ENCODE data around the gene MRRF. TPM values are rescaled to one million over a fixed set of nuclear protein-coding genes. Genes with fewer than 3 reads are reported as not detected.

The MRRF gene
- total RNA-seq, 1 donor from 2014 or later, result 21.7 TPM

DNA sequence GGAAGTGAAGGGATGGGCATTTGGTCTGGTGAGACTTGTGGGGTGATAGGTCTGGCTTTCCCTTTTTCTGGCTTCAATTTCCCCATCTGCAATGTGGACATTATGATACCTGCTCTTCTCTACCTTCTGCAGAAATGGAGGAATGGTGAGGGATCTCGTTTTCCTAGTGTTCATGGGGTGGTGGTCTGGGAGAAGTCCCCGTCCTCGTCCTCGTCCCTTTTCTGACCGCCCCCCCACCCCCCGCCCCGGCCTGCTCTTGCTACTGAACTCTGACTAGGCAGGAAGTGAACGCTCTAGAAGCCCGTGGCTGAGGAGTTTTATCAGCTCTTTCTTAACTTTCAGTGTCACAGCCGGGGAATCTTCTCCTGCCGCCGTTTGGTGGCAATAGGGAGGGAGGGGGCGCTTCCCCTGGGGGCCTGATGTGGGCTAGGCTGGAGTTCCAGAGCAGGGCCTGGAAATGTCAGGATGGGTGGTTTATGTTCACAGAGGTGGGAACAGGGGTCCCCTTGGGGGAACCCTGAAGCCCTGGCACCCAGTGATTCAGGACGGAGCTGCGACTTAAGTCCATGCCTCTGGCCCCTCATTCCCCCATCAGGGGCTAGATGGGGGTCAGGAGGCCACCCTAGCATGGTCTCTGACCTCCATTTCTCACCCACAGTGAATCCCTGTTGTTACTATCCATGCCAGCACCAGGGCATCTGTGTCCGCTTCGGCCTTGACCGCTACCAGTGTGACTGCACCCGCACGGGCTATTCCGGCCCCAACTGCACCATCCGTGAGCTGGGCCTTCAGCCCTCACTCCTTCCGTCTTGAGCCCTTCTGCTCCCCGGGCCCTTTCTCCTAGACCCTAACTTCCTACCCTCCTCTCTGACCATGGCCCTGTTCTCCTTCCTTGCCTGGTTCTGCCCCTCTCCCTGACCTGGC is 112.8 kb downstream of the MRRF start:
- H3K4me3 Mint-ChIP-seq (ENCODE audit: unreplicated experiment), result no peak overlapping the region
- peak; percentile 63 for DNase-seq (ENCODE audit: low spot score)
- H3K9me3 Mint-ChIP-seq (ENCODE audit: low read depth), result no peaks in the 10 kb centered on the region
- TF ChIP-seq, protein P1, sequence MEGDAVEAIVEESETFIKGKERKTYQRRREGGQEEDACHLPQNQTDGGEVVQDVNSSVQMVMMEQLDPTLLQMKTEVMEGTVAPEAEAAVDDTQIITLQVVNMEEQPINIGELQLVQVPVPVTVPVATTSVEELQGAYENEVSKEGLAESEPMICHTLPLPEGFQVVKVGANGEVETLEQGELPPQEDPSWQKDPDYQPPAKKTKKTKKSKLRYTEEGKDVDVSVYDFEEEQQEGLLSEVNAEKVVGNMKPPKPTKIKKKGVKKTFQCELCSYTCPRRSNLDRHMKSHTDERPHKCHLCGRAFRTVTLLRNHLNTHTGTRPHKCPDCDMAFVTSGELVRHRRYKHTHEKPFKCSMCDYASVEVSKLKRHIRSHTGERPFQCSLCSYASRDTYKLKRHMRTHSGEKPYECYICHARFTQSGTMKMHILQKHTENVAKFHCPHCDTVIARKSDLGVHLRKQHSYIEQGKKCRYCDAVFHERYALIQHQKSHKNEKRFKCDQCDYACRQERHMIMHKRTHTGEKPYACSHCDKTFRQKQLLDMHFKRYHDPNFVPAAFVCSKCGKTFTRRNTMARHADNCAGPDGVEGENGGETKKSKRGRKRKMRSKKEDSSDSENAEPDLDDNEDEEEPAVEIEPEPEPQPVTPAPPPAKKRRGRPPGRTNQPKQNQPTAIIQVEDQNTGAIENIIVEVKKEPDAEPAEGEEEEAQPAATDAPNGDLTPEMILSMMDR (IDR thresholded peaks at IDR 0.05), result no peak
- H3K27ac Mint-ChIP-seq (ENCODE audit: unreplicated experiment), result no peak overlapping the region
- no peaks in the 10 kb centered on the region for H3K36me3 Mint-ChIP-seq (ENCODE audit: low read depth)
- H3K27me3 Mint-ChIP-seq (ENCODE audit: low read depth), result peaks cover 5% of the 10 kb centered on the region
- peaks cover 17% of the 10 kb centered on the region for H3K4me1 Mint-ChIP-seq (ENCODE audit: low read depth)

DNA sequence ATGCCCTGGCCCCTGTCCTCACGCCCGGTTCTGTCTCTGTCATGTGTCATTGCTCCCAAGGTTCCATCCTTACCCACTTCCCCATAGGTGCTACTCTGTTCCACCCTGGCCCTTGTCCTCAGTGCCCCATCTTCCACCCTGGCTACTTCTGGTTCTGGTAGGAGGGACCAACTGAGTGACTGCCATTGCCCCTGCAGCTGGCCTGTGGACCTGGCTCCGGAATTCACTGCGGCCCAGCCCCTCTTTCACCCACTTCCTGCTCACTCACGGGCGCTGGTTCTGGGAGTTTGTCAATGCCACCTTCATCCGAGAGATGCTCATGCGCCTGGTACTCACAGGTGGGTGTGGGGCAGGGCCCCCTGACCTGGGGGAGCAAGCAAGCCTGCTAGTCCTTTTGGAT is 113.6 kb downstream of the MRRF start:
- TF ChIP-seq, protein P1 (IDR thresholded peaks at IDR 0.05), result no peak
- no peaks in the 10 kb centered on the region for H3K36me3 Mint-ChIP-seq (ENCODE audit: low read depth)
- no peaks in the 10 kb centered on the region for H3K9me3 Mint-ChIP-seq (ENCODE audit: low read depth)
- H3K4me1 Mint-ChIP-seq (ENCODE audit: low read depth), result peaks cover 23% of the 10 kb centered on the region
- DNase-seq (ENCODE audit: low spot score), result peak; percentile 74
- H3K4me3 Mint-ChIP-seq (ENCODE audit: unreplicated experiment), result no peak overlapping the region
- H3K27ac Mint-ChIP-seq (ENCODE audit: unreplicated experiment), result no peak overlapping the region
- H3K27me3 Mint-ChIP-seq (ENCODE audit: low read depth), result peaks cover 2% of the 10 kb centered on the region

DNA sequence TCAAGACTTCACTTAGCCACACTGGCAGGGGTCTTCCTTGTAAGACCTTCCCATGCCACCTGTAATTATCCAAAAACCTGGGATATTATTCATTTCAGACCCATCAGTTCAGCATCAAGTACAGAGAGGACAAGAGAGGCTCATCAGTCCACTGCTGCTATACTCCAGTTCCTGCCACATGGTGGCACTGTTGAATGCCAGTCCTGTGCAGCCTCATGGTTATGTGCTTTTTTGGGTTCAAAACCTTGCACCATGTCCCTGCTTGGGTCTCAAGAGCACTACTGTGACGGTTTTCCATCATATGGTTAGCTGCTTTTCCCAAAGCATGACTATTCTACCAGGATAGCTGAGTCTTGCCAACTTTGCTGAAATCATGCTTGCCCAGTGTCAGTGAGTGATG is 114.7 kb downstream of the MRRF start:
- TF ChIP-seq, protein P1 (IDR thresholded peaks at IDR 0.05), result peak; percentile 62
- peaks cover 30% of the 10 kb centered on the region for H3K4me1 Mint-ChIP-seq (ENCODE audit: low read depth)

DNA sequence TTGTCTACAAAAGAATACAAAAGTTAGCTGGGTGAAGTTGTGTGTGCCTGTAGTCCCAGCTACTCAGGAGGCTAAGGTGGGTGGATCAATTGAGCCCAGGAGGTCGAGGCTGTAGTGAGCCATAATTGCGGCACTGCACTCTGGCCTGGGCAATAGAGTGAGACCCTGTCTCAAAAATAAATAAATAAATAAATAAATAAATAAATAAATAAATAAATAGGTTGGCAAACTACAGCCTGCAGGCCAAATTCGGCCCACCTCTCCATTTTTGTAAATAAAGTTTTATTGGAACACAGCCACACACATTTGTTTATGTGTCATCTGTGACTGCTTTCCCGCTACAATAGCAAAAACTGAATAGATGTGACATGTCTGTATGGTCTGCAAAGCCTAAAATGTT is 115.6 kb downstream of the MRRF start:
- Mint-ChIP-seq H3K4me1 (ENCODE audit: low read depth) (peaks cover 29% of the 10 kb centered on the region), H3K27me3 (ENCODE audit: low read depth) (peaks cover 2% of the 10 kb centered on the region), H3K9me3 (ENCODE audit: low read depth) (no peaks in the 10 kb centered on the region), H3K36me3 (ENCODE audit: low read depth) (no peaks in the 10 kb centered on the region), H3K4me3 (ENCODE audit: unreplicated experiment) (no peak overlapping the region), H3K27ac (ENCODE audit: unreplicated experiment) (no peak overlapping the region)
- peak; percentile 20 for DNase-seq (ENCODE audit: low spot score)
- TF ChIP-seq, protein P1 (IDR thresholded peaks at IDR 0.05), result no peak

More for the DNA sequence above, 114.7 kb downstream of the MRRF start:
- no peak for DNase-seq (ENCODE audit: low spot score)
- peaks cover 2% of the 10 kb centered on the region for H3K27me3 Mint-ChIP-seq (ENCODE audit: low read depth)
- no peaks in the 10 kb centered on the region for H3K36me3 Mint-ChIP-seq (ENCODE audit: low read depth)
- no peak overlapping the region for H3K27ac Mint-ChIP-seq (ENCODE audit: unreplicated experiment)
- no peak overlapping the region for H3K4me3 Mint-ChIP-seq (ENCODE audit: unreplicated experiment)
- no peaks in the 10 kb centered on the region for H3K9me3 Mint-ChIP-seq (ENCODE audit: low read depth)

Other genes with a start within 250 kb of the MRRF start
- gene TTLL11, start 171.6 kb upstream of the MRRF start, total RNA-seq, result 7.1 to 12.8 TPM (median 9.1 TPM) in 3 replicates
- 47.9 to 62.6 TPM (median 49.7 TPM) in 3 replicates for gene NDUFA8, start 105.1 kb upstream of the MRRF start, total RNA-seq
- not detected in 3 replicates for gene MORN5, start 105.0 kb upstream of the MRRF start, total RNA-seq
- not detected in 3 replicates for gene LHX6, start 35.9 kb upstream of the MRRF start, total RNA-seq
- 18.7 to 20.2 TPM (median 18.8 TPM) in 3 replicates for gene RBM18, start within 50 bp of the MRRF start, total RNA-seq
- gene PTGS1, start 106.1 kb downstream of the MRRF start, total RNA-seq, result 0.59 to 2.7 TPM (median 0.97 TPM) in 3 replicates
- not detected in 3 replicates for gene OR1J1, start 213.0 kb downstream of the MRRF start, total RNA-seq
- gene OR1J2, start 245.9 kb downstream of the MRRF start, total RNA-seq, result not detected in 3 replicates

Data from chondrocyte (in vitro differentiated cells).